OCI-LY1 (cell line): ENCODE data around the gene CERS6.

Experiments used
- H2AFZ ChIP-seq: fragments of 200-600 bp; sonication (generic), shearing (Covaris generic); 2 replicates; pipeline ENCODE4 v1.6.0; 2014; ENCODE audit warnings: antibody characterized with exemption, mild to moderate bottlenecking, low read length
- H3F3A ChIP-seq: fragments of 200-600 bp; sonication (generic), shearing (Covaris generic); 2 replicates; pipeline ENCODE4 v1.6.0; 2014; ENCODE audit warnings: mild to moderate bottlenecking, antibody characterized with exemption, low read length, moderate library complexity; ENCODE audit not compliant: insufficient read depth
- H3K27ac ChIP-seq: fragments of 200-600 bp; sonication (generic); 2 replicates; pipeline ENCODE4 v1.5.1; 2014; ENCODE audit warnings: low read length, mixed run types, mild to moderate bottlenecking, low read depth; ENCODE audit not compliant: poor library complexity, severe bottlenecking
- H3K27me3 ChIP-seq: fragments of 200-600 bp; sonication (generic); 2 replicates; pipeline ENCODE4 v1.6.0; 2014; ENCODE audit warnings: antibody characterized with exemption, mild to moderate bottlenecking, low read length, moderate library complexity; ENCODE audit not compliant: insufficient read depth
- H3K36me3 ChIP-seq: fragments of 200-600 bp; sonication (generic); 2 replicates; pipeline ENCODE4 v1.6.1; 2014; ENCODE audit warnings: mild to moderate bottlenecking, antibody characterized with exemption, low read length, moderate library complexity, mixed read lengths; ENCODE audit not compliant: insufficient read depth
- H3K4me1 ChIP-seq: fragments of 200-600 bp; sonication (generic); 2 replicates; pipeline ENCODE4 v1.5.1; 2014; ENCODE audit warnings: mild to moderate bottlenecking, low read length, moderate library complexity; ENCODE audit not compliant: insufficient read depth, severe bottlenecking
- H3K4me2 ChIP-seq: fragments of 200-600 bp; sonication (generic), shearing (Covaris generic); 2 replicates; pipeline ENCODE4 v1.6.1; 2014; ENCODE audit warnings: low read length
- H3K4me3 ChIP-seq: fragments of 200-600 bp; sonication (generic); 2 replicates; pipeline ENCODE4 v1.5.1; 2014; ENCODE audit warnings: low read length, low read depth, mild to moderate bottlenecking, mixed read lengths; ENCODE audit not compliant: poor library complexity, severe bottlenecking
- H3K79me2 ChIP-seq: fragments of 200-600 bp; shearing (Covaris generic); 2 replicates; pipeline ENCODE4 v1.6.1; 2016; ENCODE audit warnings: mixed run types, low read length, mixed read lengths; ENCODE audit not compliant: insufficient read depth
- H3K9ac ChIP-seq: fragments of 200-600 bp; sonication (generic), shearing (Covaris generic); 2 replicates; pipeline ENCODE4 v1.6.1; 2014; ENCODE audit warnings: mild to moderate bottlenecking, low read length, mixed read lengths
- H3K9me2 ChIP-seq: fragments of 200-600 bp; sonication (generic), shearing (Covaris generic); 2 replicates; pipeline ENCODE4 v1.6.1; 2014; ENCODE audit warnings: low read depth, mild to moderate bottlenecking, low read length, mixed read lengths
- H3K9me3 ChIP-seq: fragments of 200-600 bp; shearing (Covaris generic); 2 replicates; pipeline ENCODE4 v1.6.1; 2014; ENCODE audit warnings: low read length, mixed read lengths
- H4K20me1 ChIP-seq: fragments of 200-600 bp; sonication (generic), shearing (Covaris generic); 2 replicates; pipeline ENCODE4 v1.6.0; 2016; ENCODE audit warnings: mild to moderate bottlenecking, low read length; ENCODE audit not compliant: insufficient read depth
- CTCF ChIP-seq: fragments of 200-600 bp; sonication (generic), shearing (Covaris generic); IDR thresholded peaks from 2 replicates; pipeline ENCODE4 v1.5.1; 2017; ENCODE audit warnings: mild to moderate bottlenecking, antibody characterized with exemption, low read length, moderate library complexity, mixed read lengths
- EZH2 ChIP-seq: fragments of 200-600 bp; sonication (generic), shearing (Covaris generic); IDR thresholded peaks from 2 replicates; pipeline ENCODE4 v1.8.0; 2017; ENCODE audit warnings: borderline replicate concordance, mixed run types, mild to moderate bottlenecking, antibody characterized with exemption, low read length, moderate library complexity, mixed read lengths

CERS6 gene

GRCh38 chr2:168528469-168528868 lies 72.4 kb downstream of the CERS6 start:
- Histone ChIP-seq H3K4me1 (no peaks in the 10 kb centered on the region), H3K79me2 (no peaks in the 10 kb centered on the region)

GRCh38 chr2:168529054-168529833 lies 73.2 kb downstream of the CERS6 start:
- H3K4me1 ChIP-seq: no peaks in the 10 kb centered on the region
- H3K9ac ChIP-seq: no peak overlapping the region
- H3K36me3 ChIP-seq: no peaks in the 10 kb centered on the region
- H3K4me3 ChIP-seq: no peak overlapping the region
- no peak overlapping the region for H2AFZ ChIP-seq
- H3K4me2 ChIP-seq: no peak overlapping the region
- no peaks in the 10 kb centered on the region for H3K9me2 ChIP-seq
- H3K27me3 ChIP-seq: no peaks in the 10 kb centered on the region
- TF ChIP-seq EZH2: no peak
- no peak for TF ChIP-seq CTCF
- no peaks in the 10 kb centered on the region for H3F3A ChIP-seq
- H3K79me2 ChIP-seq: no peaks in the 10 kb centered on the region
- H3K9me3 ChIP-seq: no peaks in the 10 kb centered on the region
- no peak overlapping the region for H3K27ac ChIP-seq
- H4K20me1 ChIP-seq: no peaks in the 10 kb centered on the region

More at GRCh38 chr2:168528469-168528868, 72.4 kb downstream of the CERS6 start:
- TF ChIP-seq CTCF (no peak), EZH2 (no peak)
- Histone ChIP-seq H3K36me3 (no peaks in the 10 kb centered on the region), H3K9ac (no peak overlapping the region), H3K4me3 (no peak overlapping the region), H3K27me3 (no peaks in the 10 kb centered on the region), H3K27ac (no peak overlapping the region), H2AFZ (no peak overlapping the region), H3K9me3 (no peaks in the 10 kb centered on the region), H3F3A (no peaks in the 10 kb centered on the region), H3K4me2 (no peak overlapping the region), H3K9me2 (no peaks in the 10 kb centered on the region), H4K20me1 (no peaks in the 10 kb centered on the region)

- Histone ChIP-seq H3K36me3 (no peaks in the 10 kb centered on the region), H3K4me1 (no peaks in the 10 kb centered on the region), H3K4me2 (no peak overlapping the region), H3K9me3 (no peaks in the 10 kb centered on the region), H3K27ac (no peak overlapping the region), H3K79me2 (no peaks in the 10 kb centered on the region), H2AFZ (no peak overlapping the region), H3F3A (no peaks in the 10 kb centered on the region), H4K20me1 (no peaks in the 10 kb centered on the region), H3K9me2 (no peaks in the 10 kb centered on the region), H3K4me3 (no peak overlapping the region), H3K9ac (no peak overlapping the region), H3K27me3 (no peaks in the 10 kb centered on the region)
- TF ChIP-seq CTCF: no peak
- no peak for TF ChIP-seq EZH2
Observed at GRCh38 chr2:168529900-168530561, 74.0 kb downstream of the CERS6 start.
